Mesothelial cell of epicardium (in vitro differentiated cells): Measurements from ENCODE around the gene ULBP2. TPM values are rescaled to one million over a fixed set of nuclear protein-coding genes. Genes with fewer than 3 reads are reported as not detected.

ENCODE experiments used
- DNase-seq, 2 experiments: peaks; one replicate each; pipeline ENCODE4 v3.0.0; 2021; ENCODE audit warnings: low spot score in 2 of 2; ENCODE audit not compliant: unreplicated experiment in 2 of 2
- H3K27ac Mint-ChIP-seq: 2 replicates; pipeline ENCODE4 v1.8.0; 2021; ENCODE audit warnings: mixed read lengths
- H3K27me3 Mint-ChIP-seq: 2 replicates; pipeline ENCODE4 v1.8.0; 2021; ENCODE audit warnings: low read depth, mixed read lengths
- H3K36me3 Mint-ChIP-seq: 2 replicates; pipeline ENCODE4 v1.8.0; 2021; ENCODE audit warnings: mixed read lengths
- H3K4me1 Mint-ChIP-seq: 2 replicates; pipeline ENCODE4 v1.8.0; 2021; ENCODE audit warnings: mixed read lengths
- H3K4me3 Mint-ChIP-seq: 2 replicates; pipeline ENCODE4 v1.8.0; 2021; ENCODE audit warnings: mild to moderate bottlenecking, moderate library complexity, mixed read lengths
- H3K9me3 Mint-ChIP-seq: 2 replicates; pipeline ENCODE4 v1.8.0; 2021; ENCODE audit warnings: mixed read lengths
- total RNA-seq: library from RNA; stranded (reverse); gene quantifications from 3 replicates; pipeline ENCODE4 v1.2.1, GENCODE V29; 2021
- TF ChIP-seq, protein P1 (sequence below): fragments of 200-600 bp; sonication (generic); IDR thresholded peaks from one replicate; pipeline ENCODE4 v1.5.0; 2021; ENCODE audit warnings: antibody characterized with exemption; ENCODE audit not compliant: unreplicated experiment

ULBP2 gene
- total RNA-seq, 1 donor from 2014 or later, result 0.42 TPM

- TF ChIP-seq, protein P1, sequence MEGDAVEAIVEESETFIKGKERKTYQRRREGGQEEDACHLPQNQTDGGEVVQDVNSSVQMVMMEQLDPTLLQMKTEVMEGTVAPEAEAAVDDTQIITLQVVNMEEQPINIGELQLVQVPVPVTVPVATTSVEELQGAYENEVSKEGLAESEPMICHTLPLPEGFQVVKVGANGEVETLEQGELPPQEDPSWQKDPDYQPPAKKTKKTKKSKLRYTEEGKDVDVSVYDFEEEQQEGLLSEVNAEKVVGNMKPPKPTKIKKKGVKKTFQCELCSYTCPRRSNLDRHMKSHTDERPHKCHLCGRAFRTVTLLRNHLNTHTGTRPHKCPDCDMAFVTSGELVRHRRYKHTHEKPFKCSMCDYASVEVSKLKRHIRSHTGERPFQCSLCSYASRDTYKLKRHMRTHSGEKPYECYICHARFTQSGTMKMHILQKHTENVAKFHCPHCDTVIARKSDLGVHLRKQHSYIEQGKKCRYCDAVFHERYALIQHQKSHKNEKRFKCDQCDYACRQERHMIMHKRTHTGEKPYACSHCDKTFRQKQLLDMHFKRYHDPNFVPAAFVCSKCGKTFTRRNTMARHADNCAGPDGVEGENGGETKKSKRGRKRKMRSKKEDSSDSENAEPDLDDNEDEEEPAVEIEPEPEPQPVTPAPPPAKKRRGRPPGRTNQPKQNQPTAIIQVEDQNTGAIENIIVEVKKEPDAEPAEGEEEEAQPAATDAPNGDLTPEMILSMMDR, result no peak
- no peak for DNase-seq
- H3K27ac Mint-ChIP-seq, result no peak overlapping the region
Measured at GRCh38 chr6:149933036-149933435, 8.8 kb upstream of the ULBP2 start.

GRCh38 chr6:149933461-149933860 lies 8.4 kb upstream of the ULBP2 start:
- DNase-seq, result no peak
- Mint-ChIP-seq H3K4me1 (peaks cover 2% of the 10 kb centered on the region), H3K27me3 (peaks cover 94% of the 10 kb centered on the region), H3K4me3 (no peak overlapping the region), H3K9me3 (no peaks in the 10 kb centered on the region), H3K27ac (no peak overlapping the region), H3K36me3 (no peaks in the 10 kb centered on the region)
- TF ChIP-seq, protein P1, result no peak

More at GRCh38 chr6:149933036-149933435, 8.8 kb upstream of the ULBP2 start:
- H3K9me3 Mint-ChIP-seq, result no peaks in the 10 kb centered on the region
- peaks cover 94% of the 10 kb centered on the region for H3K27me3 Mint-ChIP-seq
- H3K4me1 Mint-ChIP-seq, result no peaks in the 10 kb centered on the region
- H3K36me3 Mint-ChIP-seq, result no peaks in the 10 kb centered on the region
- no peak overlapping the region for H3K4me3 Mint-ChIP-seq

GRCh38 chr6:149934249-149935156 lies 7.3 kb upstream of the ULBP2 start:
- Mint-ChIP-seq H3K9me3 (no peaks in the 10 kb centered on the region), H3K36me3 (no peaks in the 10 kb centered on the region), H3K27ac (no peak overlapping the region), H3K4me3 (no peak overlapping the region), H3K27me3 (peaks cover 94% of the 10 kb centered on the region), H3K4me1 (peaks cover 9% of the 10 kb centered on the region)
- TF ChIP-seq, protein P1, result peak; percentile 88
- DNase-seq, result peak in 1 of 2 experiments; percentile 75

- Mint-ChIP-seq H3K27ac (no peak overlapping the region), H3K9me3 (no peaks in the 10 kb centered on the region), H3K4me3 (no peak overlapping the region), H3K27me3 (peaks cover 94% of the 10 kb centered on the region), H3K36me3 (no peaks in the 10 kb centered on the region), H3K4me1 (peaks cover 9% of the 10 kb centered on the region)
- TF ChIP-seq, protein P1, result no peak
- no peak for DNase-seq
Measured at GRCh38 chr6:149935246-149935645, 6.6 kb upstream of the ULBP2 start.

- DNase-seq, result no peak
- Mint-ChIP-seq H3K9me3 (no peaks in the 10 kb centered on the region), H3K27ac (no peak overlapping the region), H3K36me3 (no peaks in the 10 kb centered on the region), H3K4me3 (no peak overlapping the region), H3K4me1 (peaks cover 9% of the 10 kb centered on the region), H3K27me3 (peaks cover 94% of the 10 kb centered on the region)
- TF ChIP-seq, protein P1, result no peak
Measured at GRCh38 chr6:149935668-149936067, 6.1 kb upstream of the ULBP2 start.
